ENCODE data around the gene STAT5B.

- no peak for TF ChIP-seq CTCF (IDR thresholded peaks at IDR 0.05)
- no peak for TF ChIP-seq POLR2A (IDR thresholded peaks at IDR 0.05)
- no peak for TF ChIP-seq EP300 (IDR thresholded peaks at IDR 0.05)
These were observed 41.2 kb upstream of the STAT5B start for GRCh38 chr17:42317266-42317845.

Measured in suprapubic skin (tissue), 3 donors.